ENCODE results near the gene DOK7. TPM values are rescaled to one million over a fixed set of nuclear protein-coding genes. Genes with fewer than 3 reads are reported as not detected.
"Not testable (repeated sequence)": the region's sequence is repeated elsewhere in the genome, so short reads cannot be mapped to it uniquely, and the experiment has no call there.

Gene DOK7
- total RNA-seq, 1 donor from 2014 or later, result not detected

DNA sequence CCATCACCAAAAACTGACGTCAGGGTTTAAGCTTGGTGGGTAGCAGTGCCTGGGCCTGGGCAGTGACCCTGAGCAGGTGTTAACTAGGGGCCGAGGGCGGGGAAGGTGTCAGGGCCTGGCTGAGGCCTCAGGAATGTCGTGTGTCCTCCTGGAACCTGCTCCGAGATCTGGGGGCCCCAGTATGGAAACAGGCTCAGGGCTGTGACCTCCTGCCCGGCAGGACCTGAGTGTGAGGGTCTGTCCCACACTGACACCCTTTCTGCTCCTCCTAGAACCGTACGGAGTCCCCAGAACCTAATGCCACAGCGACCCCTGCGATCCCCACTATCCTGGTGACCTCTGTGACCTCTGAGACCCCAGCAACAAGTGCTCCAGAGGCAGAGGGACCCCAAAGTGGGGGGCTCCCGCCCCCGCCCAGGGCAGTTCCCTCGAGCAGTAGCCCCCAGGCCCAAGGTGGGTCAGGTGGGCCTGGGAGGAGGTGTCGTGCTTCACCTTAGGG lies 20.6 kb upstream of the DOK7 start:
- DNase-seq (ENCODE audit: low spot score), result no peak

DNA sequence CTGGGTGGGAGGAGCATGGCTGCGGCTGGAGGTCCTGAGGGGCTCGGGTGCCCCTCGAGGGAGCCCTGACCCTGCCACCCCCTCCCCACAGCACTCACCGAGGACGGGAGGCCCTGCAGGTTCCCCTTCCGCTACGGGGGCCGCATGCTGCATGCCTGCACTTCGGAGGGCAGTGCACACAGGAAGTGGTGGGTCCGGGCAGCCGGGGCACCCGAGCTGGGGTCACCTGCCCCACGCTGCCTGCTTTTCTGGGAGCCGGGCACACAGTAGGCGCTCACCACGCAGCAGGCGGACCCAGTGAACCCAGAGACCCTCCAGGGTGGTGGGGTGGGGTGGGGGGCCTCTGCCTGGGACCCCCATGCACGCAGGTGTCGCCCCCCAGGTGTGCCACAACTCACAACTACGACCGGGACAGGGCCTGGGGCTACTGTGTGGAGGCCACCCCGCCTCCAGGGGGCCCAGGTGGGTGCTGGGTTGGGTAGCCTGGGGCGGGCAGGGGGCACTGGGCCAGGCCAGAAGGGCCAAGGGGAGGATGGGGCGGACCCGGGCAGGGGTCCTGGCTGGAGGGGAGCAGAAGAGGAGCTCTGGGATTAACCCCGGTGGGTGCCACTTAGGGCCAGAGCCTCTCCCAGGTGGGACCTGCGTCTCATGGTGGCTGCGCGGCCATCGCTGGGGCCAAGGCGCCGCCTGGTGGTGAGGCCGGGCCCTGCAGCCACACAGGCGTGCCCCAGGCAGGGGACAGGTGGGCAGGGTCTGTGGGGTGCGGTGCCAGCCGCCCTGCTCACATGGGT lies 20.0 kb upstream of the DOK7 start:
- DNase-seq (ENCODE audit: low spot score), result no peak

DNA sequence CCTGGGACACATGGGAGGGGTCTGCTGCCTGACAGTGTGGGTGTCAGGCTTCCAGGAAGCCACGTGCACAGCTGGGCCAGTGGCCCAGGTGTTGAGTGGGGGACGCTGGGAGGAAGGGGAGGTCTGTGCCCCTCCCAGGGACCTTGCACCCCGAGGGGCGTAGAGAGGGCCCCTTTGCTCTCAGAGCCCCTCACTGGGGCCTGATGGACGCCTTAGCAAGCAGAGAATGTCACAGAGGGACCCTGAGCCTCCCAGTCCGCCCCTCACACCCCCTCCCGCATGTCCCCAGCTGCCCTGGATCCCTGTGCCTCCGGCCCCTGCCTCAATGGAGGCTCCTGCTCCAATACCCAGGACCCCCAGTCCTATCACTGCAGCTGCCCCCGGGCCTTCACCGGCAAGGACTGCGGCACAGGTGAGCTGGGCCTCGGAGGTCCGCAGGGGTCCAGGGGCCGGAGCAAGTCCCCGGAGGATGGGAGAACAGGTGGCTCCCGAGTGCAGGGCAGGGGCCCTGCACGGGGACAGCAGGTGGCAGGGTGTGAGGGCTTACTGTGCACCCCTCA lies 19.3 kb upstream of the DOK7 start:
- no peak for DNase-seq (ENCODE audit: low spot score)

DNA sequence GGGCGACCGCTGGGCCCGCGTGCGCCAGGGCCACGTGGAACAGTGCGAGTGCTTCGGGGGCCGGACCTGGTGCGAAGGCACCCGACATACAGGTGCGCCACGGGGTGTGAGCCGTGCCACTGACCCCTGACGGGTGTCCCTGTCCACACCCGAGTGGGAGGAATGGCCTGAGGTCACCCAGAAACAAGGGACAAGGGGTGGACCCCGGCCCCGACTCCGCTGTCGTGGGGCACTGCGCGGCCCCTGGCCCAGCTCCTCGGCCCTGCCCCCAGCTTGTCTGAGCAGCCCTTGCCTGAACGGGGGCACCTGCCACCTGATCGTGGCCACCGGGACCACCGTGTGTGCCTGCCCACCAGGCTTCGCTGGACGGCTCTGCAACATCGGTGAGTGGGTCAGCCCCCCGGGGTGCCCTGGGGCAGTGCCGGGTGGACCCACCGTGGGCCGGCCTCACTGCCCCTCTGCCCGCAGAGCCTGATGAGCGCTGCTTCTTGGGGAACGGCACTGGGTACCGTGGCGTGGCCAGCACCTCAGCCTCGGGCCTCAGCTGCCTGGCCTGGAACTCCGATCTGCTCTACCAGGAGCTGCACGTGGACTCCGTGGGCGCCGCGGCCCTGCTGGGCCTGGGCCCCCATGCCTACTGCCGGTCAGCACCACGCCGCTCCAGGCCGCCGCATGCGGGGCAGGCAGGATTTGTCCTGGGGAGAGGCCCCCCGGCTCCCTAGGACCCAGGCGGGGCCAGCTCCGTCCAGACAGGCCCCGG lies 18.6 kb upstream of the DOK7 start:
- no peak for DNase-seq (ENCODE audit: low spot score)

DNA sequence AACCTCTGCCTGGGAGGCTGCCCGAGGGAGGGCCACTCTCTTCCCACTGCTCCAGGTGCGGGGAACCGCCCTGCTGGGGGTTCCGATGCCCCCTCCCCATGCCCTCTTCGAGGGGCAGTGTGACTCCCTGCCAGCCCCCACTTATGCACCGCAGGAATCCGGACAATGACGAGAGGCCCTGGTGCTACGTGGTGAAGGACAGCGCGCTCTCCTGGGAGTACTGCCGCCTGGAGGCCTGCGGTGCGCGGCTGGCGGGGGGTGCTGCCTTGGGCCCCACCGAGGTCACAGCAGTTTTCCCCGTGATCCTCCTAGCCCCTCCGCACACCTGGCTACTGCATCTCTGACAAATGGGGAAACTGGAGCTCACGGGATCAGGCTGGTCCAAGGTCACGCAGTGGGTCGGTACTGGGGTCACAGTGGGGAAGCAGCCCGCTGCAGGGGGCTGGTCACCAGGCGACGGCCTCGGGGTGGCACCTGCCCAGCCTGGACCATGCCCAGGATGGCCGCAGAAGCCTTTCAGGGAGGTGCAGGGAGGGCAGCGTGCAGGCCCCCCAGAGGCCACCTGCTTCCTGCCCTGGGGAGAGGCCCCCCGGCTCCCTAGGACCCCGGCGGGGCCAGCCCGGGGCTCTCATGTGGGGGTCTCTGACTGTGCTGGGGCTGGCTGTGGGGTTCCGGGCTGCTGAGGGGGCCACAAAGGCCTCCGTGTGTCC lies 17.8 kb upstream of the DOK7 start:
- DNase-seq (ENCODE audit: low spot score), result no peak

DNA sequence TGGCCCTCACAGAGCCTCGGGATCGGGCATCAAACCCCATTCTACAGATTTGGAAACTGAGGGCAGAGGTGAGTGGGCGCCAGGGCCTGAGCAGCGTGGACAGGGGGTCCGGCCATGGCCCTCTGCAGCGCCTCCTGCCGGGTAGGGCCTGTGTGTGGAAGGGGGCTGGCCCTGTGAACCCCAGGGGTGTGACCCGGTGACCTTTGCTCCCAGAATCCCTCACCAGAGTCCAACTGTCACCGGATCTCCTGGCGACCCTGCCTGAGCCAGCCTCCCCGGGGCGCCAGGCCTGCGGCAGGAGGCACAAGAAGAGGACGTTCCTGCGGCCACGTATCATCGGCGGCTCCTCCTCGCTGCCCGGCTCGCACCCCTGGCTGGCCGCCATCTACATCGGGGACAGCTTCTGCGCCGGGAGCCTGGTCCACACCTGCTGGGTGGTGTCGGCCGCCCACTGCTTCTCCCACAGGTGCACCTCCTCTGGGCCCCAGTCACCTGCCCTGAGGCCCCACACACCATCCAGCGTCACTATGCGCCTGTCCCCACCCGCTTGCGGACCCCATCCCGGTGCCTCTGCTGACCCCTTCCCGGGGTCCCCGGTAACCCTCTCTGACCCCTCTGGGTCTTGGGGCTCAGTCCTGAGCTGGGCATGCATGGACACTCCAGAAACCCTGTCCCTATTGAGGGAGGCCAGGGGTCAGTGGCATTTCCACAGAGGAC lies 17.1 kb upstream of the DOK7 start:
- no peak for DNase-seq (ENCODE audit: low spot score)

DNA sequence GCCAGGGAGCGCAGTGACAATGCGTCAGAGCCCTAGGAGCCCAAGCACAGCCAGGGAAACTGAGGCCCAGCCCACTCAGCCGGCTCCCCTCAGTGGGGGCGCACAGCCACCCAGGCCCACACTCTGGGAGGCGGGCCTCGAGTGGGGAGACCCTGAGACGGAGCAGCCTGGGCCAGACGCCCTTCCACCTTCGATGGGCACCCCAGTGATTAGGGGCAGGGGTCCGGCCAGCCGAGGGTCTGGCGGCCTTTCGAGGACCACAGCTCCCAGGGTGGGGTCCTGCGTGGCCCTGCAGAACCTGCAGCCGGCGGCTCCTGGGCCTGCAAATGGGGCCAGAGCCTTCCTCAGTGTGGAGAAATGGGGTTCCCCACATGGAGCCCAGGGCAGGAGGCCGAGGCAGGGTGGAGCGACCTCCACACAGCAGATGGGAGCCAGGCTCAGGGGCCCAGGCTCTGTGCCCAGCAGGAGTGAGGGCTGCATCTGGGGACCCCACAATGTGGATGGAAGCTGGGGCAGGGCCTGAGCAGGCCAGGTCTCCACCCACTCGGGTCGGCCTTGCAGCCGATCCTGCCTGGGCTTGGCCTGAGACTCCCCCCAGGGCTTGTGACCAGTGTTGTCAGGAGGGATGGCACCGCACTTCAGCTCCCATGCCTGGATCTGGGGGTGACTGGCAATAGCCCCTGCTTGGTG lies 16.3 kb upstream of the DOK7 start:
- no peak for DNase-seq (ENCODE audit: low spot score)

DNA sequence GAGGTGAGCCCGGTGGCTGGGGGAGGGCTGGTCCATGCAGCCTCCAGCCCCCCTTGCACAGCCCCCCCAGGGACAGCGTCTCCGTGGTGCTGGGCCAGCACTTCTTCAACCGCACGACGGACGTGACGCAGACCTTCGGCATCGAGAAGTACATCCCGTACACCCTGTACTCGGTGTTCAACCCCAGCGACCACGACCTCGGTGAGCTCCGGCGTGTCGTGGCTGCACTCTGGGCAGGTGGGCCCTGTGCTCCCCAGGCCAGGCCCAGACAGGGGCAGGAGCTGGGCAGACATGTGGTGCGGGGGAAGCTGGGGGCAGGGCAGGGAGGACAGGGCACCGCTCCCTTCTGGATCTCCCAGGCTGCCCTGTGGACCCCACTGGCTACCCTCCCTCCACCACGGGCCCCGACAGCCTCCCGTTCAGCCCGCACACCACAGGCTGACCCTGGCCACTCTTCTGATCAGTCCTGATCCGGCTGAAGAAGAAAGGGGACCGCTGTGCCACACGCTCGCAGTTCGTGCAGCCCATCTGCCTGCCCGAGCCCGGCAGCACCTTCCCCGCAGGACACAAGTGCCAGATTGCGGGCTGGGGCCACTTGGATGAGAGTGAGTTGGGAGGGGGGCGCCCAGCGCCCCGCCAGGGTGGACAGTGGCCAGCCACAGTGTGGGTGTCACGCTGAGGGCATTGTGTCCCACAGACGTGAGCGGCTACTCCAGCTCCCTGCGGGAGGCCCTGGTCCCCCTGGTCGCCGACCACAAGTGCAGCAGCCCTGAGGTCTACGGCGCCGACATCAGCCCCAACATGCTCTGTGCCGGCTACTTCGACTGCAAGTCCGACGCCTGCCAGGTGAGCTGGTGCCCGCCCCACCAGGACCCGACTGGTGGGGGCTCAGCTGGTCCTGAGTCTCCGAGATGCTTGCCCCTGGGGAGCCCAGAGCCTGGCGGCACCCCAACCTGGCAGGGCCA lies 15.4 kb upstream of the DOK7 start:
- no peak for DNase-seq (ENCODE audit: low spot score)

DNA sequence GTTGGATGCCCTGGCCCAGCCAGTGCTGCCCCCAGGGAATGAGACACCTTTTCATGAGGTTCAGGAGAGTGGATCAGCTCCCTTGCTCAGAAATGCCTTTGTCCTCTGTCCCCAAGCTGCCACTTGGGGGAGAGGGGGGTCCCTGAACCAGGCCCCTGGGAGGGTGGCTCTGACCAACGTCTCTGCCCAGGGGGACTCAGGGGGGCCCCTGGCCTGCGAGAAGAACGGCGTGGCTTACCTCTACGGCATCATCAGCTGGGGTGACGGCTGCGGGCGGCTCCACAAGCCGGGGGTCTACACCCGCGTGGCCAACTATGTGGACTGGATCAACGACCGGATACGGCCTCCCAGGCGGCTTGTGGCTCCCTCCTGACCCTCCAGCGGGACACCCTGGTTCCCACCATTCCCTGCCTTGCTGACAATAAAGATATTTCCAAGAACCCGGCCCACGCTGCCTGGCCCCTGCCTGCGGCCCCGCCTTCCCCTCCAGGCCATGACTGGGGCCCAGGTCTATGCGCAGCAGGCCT lies 14.0 kb upstream of the DOK7 start:
- no peak for DNase-seq (ENCODE audit: low spot score)

DNA sequence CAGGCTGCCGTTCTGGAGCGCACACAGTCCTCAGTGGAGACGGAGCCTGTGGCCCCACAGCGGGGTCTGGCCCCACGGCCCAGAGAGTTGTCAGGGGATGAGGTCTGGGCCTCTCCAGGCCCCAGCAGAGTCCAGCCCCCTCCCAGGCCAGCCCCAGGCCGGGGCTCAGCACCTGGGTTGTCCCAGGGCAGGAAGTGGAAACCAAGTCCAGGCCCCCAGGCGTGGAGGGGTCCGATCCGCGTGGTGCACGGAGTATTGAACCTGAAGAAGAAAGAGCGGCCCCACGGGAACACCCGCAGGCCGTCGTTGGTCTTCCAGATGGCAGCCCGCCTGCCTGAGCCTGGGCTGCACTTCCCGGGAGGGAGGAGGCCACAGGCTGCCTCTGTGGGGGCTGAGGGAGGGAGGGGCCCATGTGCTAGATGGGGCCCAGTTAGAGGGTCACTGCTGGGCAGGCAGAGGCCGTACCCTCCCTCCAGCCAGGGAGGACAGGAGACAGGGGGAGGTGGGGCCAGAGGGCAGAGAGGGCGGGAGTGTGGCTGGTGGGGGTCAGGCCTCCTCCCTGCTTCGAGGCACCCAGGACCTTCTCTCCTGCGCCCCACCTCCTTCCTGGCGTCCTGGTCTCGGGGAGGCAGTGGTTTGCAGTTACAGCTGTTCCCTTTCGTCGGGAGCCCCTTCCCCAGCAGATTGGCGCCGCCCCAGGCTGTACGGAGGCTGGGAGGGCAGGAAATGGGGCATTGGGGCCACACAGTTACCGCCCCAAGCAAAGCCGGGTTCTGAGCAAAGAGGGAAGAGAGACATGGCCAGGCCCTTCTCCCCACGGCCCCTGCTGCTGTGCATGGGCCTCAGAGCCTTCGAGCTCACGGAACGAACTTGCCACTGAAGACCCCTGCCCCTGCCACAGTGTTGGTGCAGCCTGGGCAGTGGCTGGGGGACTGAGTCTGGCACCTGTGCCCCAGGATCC lies 13.3 kb upstream of the DOK7 start:
- DNase-seq (ENCODE audit: low spot score), result no peak

DNA sequence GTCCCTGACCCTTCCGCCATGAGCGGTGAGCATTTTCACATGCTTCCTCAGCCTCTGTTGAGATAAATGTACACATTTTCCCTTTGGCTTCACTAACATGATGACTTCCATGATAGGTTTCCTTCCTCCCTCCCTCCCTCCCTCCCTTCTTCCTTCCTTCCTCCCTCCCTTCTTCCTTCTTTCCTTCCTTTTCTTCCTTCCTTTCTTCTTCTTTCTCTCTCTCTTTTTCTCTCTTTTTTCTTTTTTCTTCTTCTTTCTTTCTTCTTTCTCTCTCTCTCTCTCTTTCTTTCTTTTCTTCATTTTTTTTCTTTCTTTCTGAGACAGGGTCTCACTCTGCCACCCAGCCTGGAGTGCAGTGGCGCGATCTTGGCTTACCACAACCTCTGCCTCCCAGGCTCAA lies 12.5 kb upstream of the DOK7 start:
- no peak for DNase-seq (ENCODE audit: low spot score)

DNA sequence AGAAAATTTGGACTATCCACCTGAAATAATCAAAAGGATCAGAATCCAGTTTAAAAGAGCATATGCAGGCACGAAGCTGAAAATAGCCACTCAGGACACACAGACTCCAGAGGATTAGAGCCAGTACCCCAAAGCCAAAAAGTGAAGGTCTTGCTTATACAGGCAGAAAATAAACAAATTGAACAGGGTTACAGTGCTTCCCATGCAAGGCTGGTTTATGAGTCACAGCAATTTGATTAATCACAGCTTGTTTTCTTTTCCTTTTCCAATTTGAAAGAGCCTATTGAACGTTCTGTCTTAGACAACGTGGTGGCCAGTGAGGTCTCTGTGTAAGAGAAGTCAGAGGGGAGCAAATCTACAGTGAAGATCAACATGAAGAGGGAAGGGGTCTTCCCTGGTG lies 11.2 kb upstream of the DOK7 start:
- DNase-seq (ENCODE audit: low spot score), result no peak

DNA sequence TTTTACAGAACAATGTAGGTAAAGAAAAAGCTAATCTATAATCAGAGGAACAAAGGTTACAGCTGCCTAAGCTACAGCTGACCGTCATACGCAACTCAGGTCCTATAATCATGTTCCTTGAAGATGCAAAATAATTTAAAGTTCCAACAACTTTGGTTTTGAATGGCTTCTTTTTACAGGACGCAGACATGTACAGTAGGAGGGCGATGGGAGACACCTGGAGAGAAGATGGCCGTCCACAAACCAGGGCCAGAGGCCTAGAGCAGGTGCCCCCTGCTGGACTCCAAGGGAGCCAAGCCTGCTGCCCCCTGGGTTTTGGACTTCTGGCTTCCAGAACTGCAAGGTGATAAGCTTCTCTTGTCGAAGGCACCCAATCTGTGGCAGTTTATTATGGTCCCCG lies 10.7 kb upstream of the DOK7 start:
- DNase-seq (ENCODE audit: low spot score), result no peak

DNA sequence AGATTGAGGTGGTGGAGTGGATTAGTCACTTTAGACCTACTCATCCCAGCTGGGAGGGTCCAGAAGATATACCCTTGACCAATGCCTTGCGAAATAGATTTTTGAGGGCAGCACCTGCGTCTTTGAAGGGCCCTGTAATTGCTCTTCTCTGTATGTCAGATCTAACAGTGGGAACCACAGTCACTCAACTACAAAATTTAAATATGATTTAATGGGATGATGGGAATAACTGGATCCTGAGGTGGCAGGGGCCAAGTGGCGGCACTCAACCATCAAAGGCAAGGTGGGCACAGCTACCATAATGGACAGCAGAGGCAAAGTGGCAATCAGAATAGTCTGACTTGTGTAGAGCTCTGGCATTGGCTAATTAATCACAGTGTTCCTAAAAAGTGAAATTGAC lies 7.5 kb upstream of the DOK7 start:
- DNase-seq (ENCODE audit: low spot score), result not testable (repeated sequence)

DNA sequence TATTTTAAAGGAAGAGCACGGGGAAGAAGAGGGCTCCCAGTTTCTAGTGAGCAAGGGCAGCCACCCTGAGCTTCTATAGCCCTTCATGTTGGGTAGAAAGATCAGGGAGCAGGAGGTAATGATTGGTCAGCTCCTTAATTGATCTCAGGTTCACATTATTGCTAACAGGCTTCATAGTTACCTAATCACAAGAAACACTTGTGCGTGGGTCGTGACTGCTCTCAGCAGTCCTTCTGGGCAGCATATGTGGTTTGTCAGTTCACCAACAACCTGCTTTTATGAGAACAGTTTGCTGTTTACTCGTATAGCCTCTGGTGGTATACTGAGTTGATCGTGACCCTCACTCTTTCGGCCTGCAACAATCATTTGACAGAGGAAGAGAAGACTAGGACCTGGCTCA lies 4.7 kb upstream of the DOK7 start:
- DNase-seq (ENCODE audit: low spot score), result no peak

DNA sequence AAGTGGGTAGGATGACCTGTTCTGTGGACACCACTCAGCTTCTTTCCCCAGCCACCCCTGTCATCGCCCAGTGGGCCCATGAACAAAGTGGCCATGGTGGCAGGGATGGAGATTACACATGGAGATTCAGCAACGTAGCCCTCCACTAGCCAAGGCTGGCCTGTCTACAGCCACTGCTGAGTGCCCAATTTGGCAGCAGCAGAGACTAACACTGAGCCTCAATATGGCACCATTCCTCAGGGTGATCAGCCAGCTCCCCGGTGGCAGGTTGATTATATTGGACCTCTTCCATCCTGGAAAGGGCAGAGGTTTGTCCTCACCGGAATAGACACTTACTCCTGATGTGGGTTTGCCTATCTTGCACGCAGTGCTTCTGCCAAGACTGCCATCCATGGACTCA lies 4.0 kb upstream of the DOK7 start:
- DNase-seq (ENCODE audit: low spot score), result not testable (repeated sequence)

DNA sequence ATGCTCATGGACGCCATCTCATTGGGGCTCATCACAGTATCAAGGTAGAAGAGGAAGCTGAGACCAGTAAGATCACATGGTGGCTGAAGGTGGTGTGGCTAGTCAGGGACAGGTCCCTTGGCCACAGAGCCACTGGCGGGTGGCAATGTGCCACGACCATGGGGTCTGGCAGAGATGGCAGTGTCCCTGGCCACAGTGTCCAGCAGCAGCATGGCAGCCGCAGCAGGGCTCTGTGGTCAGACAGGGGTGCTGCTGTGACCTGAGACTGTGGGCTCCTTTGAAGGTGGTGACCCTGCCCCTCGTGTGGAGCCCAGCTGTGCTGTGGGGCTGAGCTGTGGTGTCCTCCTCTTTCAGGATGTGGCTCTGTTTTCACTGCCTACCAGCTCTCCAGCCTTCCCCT lies 2.2 kb upstream of the DOK7 start:
- DNase-seq (ENCODE audit: low spot score), result no peak

All from mesenteric fat pad (tissue), 1 donor.